ENCODE measurements around the gene NQO2. TPM values are rescaled to one million over a fixed set of nuclear protein-coding genes. Genes with fewer than 3 reads are reported as not detected.

NQO2 gene
- total RNA-seq, 1 donor from 2014 or later: 9.4 TPM

DNA sequence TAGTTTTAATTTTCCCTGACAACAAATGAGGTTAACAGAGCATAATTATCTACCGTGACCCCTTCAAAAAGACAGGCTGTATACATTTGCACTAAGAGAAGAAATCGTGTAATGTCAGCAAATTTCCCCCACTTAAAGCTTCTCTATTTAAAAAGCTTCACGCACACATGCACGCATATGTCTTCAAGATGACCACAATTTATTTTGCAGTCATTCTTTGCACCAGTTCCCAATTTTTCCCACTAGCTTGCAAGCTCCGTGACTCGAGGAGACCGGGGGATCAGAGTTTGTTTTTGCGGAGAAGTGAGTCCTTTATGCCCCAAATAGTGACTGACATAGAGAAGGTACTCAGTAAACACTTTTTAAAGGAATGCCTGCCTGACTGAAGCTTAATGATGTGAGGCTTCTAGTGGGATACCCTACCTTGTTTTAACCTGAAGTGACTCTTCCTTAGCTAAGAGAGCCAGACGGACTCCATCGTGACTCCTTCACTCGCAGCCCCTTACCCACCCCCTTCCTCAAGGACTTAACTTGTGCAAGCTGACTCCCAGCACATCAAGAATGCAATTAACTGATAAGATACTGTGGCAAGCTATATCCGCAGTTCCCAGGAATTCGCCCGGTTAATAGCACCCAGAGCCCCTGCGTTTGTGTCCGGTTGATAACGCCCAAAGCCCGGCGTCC lies 9.3 kb upstream of the NQO2 start:
- Histone ChIP-seq H3K36me3 (ENCODE audit: insufficient read depth, low read length) (no peaks in the 10 kb centered on the region), H4K20me1 (ENCODE audit: insufficient read depth, low read length) (no peaks in the 10 kb centered on the region), H3K27ac (ENCODE audit: low read depth, low read length) (peak overlapping the region; percentile 96), H3K9ac (ENCODE audit: low read length) (peak overlapping the region; percentile 91), H3K79me2 (ENCODE audit: insufficient read depth, low read length) (no peaks in the 10 kb centered on the region), H3K27me3 (ENCODE audit: insufficient read depth, low read length) (no peaks in the 10 kb centered on the region), H2AFZ (ENCODE audit: low read depth, low read length) (peak overlapping the region; percentile 61), H3K4me1 (ENCODE audit: insufficient read depth, low read length) (peaks cover 33% of the 10 kb centered on the region), H3K4me3 (ENCODE audit: insufficient read depth, low read depth, low read length) (peak overlapping the region; percentile 74), H3K4me2 (ENCODE audit: low read length) (peak overlapping the region; percentile 87), H3K9me3 (ENCODE audit: insufficient read depth, low read depth, low read length) (no peaks in the 10 kb centered on the region)
- no peak for FAIRE-seq
- Mint-ChIP-seq H3K9me3 (ENCODE audit: unreplicated experiment) (no peaks in the 10 kb centered on the region), H3K27me3 (ENCODE audit: low read depth, unreplicated experiment) (no peaks in the 10 kb centered on the region), H3K27ac (ENCODE audit: unreplicated experiment) (peak overlapping the region; percentile 100), H3K4me3 (ENCODE audit: unreplicated experiment) (peak overlapping the region; percentile 94), H3K4me1 (ENCODE audit: low read depth, unreplicated experiment) (peaks cover 23% of the 10 kb centered on the region), H3K36me3 (ENCODE audit: low read depth, unreplicated experiment) (no peaks in the 10 kb centered on the region)
- TF ChIP-seq EZH2 (IDR thresholded peaks at IDR 0.05; ENCODE audit: insufficient read depth, low read length): no peak
- DNase-seq (ENCODE audit: low read depth): peak; percentile 62

DNA sequence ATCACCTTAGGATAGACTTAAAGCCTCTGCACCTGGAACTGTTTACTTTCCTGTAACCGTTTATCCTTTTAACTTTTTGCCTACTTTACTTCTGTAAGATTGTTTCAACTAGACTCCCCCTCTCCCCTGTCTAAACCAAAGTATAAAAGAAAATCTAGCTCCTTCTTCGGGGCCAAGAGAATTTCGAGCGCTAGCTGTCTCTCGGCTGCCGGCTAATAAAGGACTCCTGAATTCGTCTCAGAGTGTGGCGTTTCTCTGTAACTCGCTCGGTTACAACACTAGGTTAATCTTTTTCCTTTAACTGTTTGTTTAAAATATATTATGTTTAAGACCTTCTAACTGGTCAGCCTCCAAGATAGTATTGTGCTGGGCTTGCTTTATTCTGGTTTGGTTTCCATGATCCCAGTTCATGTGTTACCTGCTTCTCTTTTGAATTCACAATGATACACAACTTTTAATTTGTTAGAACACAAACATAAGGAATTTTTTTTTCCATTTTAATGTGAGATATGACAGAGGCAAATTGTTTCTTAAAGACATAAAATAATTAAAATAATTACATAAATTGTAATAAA lies 8.7 kb upstream of the NQO2 start:
- H3K9ac ChIP-seq (ENCODE audit: low read length): peak overlapping the region; percentile 91

DNA sequence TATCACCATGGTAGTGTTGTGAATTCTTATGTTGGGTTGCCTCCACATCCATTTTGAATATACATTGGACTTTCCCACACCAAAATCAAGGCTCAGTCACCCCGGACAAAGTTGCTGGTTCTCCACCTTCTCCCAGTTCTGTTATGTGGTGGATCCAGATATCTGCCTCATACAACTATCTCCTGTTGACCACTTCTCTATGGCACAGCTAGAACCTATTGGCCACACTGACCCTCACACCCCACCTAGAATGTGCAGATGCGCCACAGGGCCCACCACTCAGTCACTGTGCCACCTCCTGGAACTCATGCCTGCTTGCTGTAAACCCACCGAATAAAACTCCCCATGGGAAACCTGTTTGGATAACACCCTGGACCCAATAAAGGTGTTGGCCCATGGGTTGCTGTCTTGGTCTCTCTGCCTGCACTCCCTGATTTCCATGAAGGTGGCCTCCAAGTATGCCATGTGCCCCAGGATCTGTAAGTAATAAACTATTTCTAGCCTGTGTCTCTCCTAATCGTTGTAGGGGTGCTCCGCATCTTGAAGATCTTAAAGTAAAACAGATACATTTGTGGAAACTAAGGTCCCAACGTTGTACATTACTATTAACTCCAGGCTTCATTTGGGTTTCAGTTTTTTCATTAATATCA lies 7.2 kb upstream of the NQO2 start:
- peaks cover 2% of the 10 kb centered on the region for H3K27me3 Mint-ChIP-seq (ENCODE audit: low read depth, unreplicated experiment)
- no peak overlapping the region for H3K27ac Mint-ChIP-seq (ENCODE audit: unreplicated experiment)
- peaks cover 16% of the 10 kb centered on the region for H3K4me1 ChIP-seq (ENCODE audit: insufficient read depth, low read length)

More for the DNA sequence above, 8.7 kb upstream of the NQO2 start:
- H3K9me3 Mint-ChIP-seq (ENCODE audit: unreplicated experiment): no peaks in the 10 kb centered on the region
- H3K4me1 Mint-ChIP-seq (ENCODE audit: low read depth, unreplicated experiment): peaks cover 23% of the 10 kb centered on the region
- TF ChIP-seq, protein P1, sequence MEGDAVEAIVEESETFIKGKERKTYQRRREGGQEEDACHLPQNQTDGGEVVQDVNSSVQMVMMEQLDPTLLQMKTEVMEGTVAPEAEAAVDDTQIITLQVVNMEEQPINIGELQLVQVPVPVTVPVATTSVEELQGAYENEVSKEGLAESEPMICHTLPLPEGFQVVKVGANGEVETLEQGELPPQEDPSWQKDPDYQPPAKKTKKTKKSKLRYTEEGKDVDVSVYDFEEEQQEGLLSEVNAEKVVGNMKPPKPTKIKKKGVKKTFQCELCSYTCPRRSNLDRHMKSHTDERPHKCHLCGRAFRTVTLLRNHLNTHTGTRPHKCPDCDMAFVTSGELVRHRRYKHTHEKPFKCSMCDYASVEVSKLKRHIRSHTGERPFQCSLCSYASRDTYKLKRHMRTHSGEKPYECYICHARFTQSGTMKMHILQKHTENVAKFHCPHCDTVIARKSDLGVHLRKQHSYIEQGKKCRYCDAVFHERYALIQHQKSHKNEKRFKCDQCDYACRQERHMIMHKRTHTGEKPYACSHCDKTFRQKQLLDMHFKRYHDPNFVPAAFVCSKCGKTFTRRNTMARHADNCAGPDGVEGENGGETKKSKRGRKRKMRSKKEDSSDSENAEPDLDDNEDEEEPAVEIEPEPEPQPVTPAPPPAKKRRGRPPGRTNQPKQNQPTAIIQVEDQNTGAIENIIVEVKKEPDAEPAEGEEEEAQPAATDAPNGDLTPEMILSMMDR (IDR thresholded peaks at IDR 0.05; ENCODE audit: insufficient read depth, low read depth, low read length): no peak
- no peak for TF ChIP-seq EZH2 (IDR thresholded peaks at IDR 0.05; ENCODE audit: insufficient read depth, low read length)
- Histone ChIP-seq H3K79me2 (ENCODE audit: insufficient read depth, low read length) (no peaks in the 10 kb centered on the region), H2AFZ (ENCODE audit: low read depth, low read length) (peak overlapping the region; percentile 61), H3K4me1 (ENCODE audit: insufficient read depth, low read length) (peaks cover 29% of the 10 kb centered on the region), H3K9me3 (ENCODE audit: insufficient read depth, low read depth, low read length) (no peaks in the 10 kb centered on the region), H3K27me3 (ENCODE audit: insufficient read depth, low read length) (no peaks in the 10 kb centered on the region), H4K20me1 (ENCODE audit: insufficient read depth, low read length) (no peaks in the 10 kb centered on the region), H3K36me3 (ENCODE audit: insufficient read depth, low read length) (no peaks in the 10 kb centered on the region), H3K4me3 (ENCODE audit: insufficient read depth, low read depth, low read length) (peak overlapping the region; percentile 74), H3K4me2 (ENCODE audit: low read length) (peak overlapping the region; percentile 87), H3K27ac (ENCODE audit: low read depth, low read length) (peak overlapping the region; percentile 96)
- H3K36me3 Mint-ChIP-seq (ENCODE audit: low read depth, unreplicated experiment): no peaks in the 10 kb centered on the region
- H3K4me3 Mint-ChIP-seq (ENCODE audit: unreplicated experiment): no peak overlapping the region
- peak overlapping the region; percentile 100 for H3K27ac Mint-ChIP-seq (ENCODE audit: unreplicated experiment)
- no peak for FAIRE-seq
- no peak for DNase-seq (ENCODE audit: low read depth)
- no peaks in the 10 kb centered on the region for H3K27me3 Mint-ChIP-seq (ENCODE audit: low read depth, unreplicated experiment)

More for the DNA sequence above, 7.2 kb upstream of the NQO2 start:
- H3K9me3 ChIP-seq (ENCODE audit: insufficient read depth, low read depth, low read length): no peaks in the 10 kb centered on the region
- no peaks in the 10 kb centered on the region for H4K20me1 ChIP-seq (ENCODE audit: insufficient read depth, low read length)
- H3K36me3 ChIP-seq (ENCODE audit: insufficient read depth, low read length): no peaks in the 10 kb centered on the region
- Mint-ChIP-seq H3K4me3 (ENCODE audit: unreplicated experiment) (no peak overlapping the region), H3K36me3 (ENCODE audit: low read depth, unreplicated experiment) (no peaks in the 10 kb centered on the region), H3K9me3 (ENCODE audit: unreplicated experiment) (no peaks in the 10 kb centered on the region), H3K4me1 (ENCODE audit: low read depth, unreplicated experiment) (peaks cover 16% of the 10 kb centered on the region)
- H3K79me2 ChIP-seq (ENCODE audit: insufficient read depth, low read length): no peaks in the 10 kb centered on the region
- no peaks in the 10 kb centered on the region for H3K27me3 ChIP-seq (ENCODE audit: insufficient read depth, low read length)
- H3K27ac ChIP-seq (ENCODE audit: low read depth, low read length): no peak overlapping the region
- no peak overlapping the region for H3K4me3 ChIP-seq (ENCODE audit: insufficient read depth, low read depth, low read length)
- H2AFZ ChIP-seq (ENCODE audit: low read depth, low read length): no peak overlapping the region
- FAIRE-seq: no peak
- TF ChIP-seq EZH2 (IDR thresholded peaks at IDR 0.05; ENCODE audit: insufficient read depth, low read length): no peak
- TF ChIP-seq, protein P1 (IDR thresholded peaks at IDR 0.05; ENCODE audit: insufficient read depth, low read depth, low read length): no peak
- DNase-seq (ENCODE audit: low read depth): no peak
- no peak overlapping the region for H3K4me2 ChIP-seq (ENCODE audit: low read length)
- H3K9ac ChIP-seq (ENCODE audit: low read length): no peak overlapping the region
